Measurements from ENCODE around the gene SCAMP1. TPM values are rescaled to one million over a fixed set of nuclear protein-coding genes. Genes with fewer than 3 reads are reported as not detected.
"Not testable (repeated sequence)": the region's sequence is repeated elsewhere in the genome, so short reads cannot be mapped to it uniquely, and the experiment has no call there.

The SCAMP1 gene
- total and polyA plus RNA-seq, 2 experiments from 2014 or later: 32.4 to 33.4 TPM

DNA sequence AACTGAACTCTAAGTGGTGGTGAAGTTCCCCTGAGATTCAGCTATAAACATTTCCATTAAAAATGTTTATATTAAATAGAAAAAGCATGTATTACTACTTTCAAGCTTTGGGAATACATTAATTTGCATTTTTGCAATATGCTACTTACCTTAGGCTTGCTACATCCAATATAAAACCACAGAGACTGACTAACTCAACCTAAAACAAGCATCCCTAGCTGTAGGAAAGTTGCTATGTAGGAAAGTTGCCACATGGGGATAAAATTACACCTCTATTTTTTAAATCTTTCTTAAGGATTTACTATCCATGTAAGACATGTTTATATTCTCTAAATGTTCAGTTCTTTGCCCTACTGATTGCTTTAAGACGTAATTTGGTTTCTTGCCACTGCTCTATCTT is 12.8 kb downstream of the SCAMP1 start:
- H3K36me3 ChIP-seq: no peaks in the 10 kb centered on the region
- H3K4me1 ChIP-seq (ENCODE audit: low read depth): peaks cover 18% of the 10 kb centered on the region
- H3K4me3 ChIP-seq: no peak overlapping the region
- no peak overlapping the region for H3K27ac ChIP-seq
- no peak for DNase-seq (ENCODE audit: low read depth in 1 of 2, low spot score in 1 of 2)
- no peaks in the 10 kb centered on the region for H3K27me3 ChIP-seq
- TF ChIP-seq, protein P1, sequence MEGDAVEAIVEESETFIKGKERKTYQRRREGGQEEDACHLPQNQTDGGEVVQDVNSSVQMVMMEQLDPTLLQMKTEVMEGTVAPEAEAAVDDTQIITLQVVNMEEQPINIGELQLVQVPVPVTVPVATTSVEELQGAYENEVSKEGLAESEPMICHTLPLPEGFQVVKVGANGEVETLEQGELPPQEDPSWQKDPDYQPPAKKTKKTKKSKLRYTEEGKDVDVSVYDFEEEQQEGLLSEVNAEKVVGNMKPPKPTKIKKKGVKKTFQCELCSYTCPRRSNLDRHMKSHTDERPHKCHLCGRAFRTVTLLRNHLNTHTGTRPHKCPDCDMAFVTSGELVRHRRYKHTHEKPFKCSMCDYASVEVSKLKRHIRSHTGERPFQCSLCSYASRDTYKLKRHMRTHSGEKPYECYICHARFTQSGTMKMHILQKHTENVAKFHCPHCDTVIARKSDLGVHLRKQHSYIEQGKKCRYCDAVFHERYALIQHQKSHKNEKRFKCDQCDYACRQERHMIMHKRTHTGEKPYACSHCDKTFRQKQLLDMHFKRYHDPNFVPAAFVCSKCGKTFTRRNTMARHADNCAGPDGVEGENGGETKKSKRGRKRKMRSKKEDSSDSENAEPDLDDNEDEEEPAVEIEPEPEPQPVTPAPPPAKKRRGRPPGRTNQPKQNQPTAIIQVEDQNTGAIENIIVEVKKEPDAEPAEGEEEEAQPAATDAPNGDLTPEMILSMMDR (IDR thresholded peaks at IDR 0.05; ENCODE audit: low read depth, low read length): no peak
- H3K9me3 ChIP-seq (ENCODE audit: low read depth): no peaks in the 10 kb centered on the region

DNA sequence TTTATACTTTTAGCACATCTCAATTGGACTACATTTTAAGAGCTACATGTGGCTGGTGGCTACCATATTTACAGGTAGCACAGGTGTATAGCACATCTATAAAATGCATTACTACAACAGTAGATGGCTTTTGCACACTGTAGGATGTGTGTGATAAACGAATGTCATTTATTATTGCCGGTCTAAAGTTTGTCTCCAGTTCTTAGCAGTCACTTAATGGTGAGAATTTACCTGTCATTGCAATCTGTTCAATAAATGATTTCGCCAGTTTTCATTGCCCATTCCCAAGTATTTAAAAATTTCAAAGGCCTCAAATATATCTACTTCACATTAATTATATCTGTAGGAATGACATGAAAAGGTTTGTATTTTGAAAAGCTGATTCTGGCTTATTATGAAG is 15.9 kb downstream of the SCAMP1 start:
- Histone ChIP-seq H3K27me3 (no peaks in the 10 kb centered on the region), H3K9me3 (ENCODE audit: low read depth) (no peaks in the 10 kb centered on the region), H3K4me3 (no peak overlapping the region), H3K36me3 (no peaks in the 10 kb centered on the region), H3K27ac (no peak overlapping the region), H3K4me1 (ENCODE audit: low read depth) (peaks cover 15% of the 10 kb centered on the region)
- no peak for DNase-seq (ENCODE audit: low read depth in 1 of 2, low spot score in 1 of 2)
- TF ChIP-seq, protein P1 (IDR thresholded peaks at IDR 0.05; ENCODE audit: low read depth, low read length): no peak

DNA sequence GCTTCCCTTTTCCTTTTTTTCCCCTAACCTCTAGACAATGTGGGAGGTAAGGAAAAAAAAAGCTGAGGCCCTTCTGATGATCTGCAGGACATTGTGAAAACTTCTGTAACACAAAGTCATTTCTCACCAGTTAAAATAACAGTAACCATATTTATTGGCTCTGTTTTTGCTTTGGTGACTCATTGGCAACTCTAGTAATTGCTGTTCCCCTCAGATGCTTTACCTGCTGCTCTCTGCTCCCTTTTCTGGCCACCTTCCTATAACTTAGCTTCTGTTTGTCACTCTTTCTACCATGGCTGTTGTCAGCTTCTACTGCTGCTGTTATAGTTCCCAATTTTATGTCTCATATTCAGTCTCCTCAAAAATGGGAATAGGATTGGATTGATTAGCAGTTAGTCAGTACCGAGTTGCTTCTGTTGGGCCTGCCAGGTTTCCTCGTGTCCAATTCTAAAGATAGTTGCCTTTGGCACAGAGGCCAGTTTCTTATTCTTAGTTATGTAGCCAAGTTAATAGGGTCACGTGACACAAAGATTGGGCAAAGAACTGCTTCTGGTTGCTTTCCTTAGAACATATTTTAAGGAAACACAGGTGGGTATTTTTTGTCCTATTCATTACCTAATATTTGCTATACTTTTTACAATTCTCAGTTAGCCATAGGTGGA is 16.8 kb downstream of the SCAMP1 start:
- peaks cover 15% of the 10 kb centered on the region for H3K4me1 ChIP-seq (ENCODE audit: low read depth)
- peak in 1 of 2 donors; percentile 36 for DNase-seq (ENCODE audit: low read depth in 1 of 2, low spot score in 1 of 2)
- no peaks in the 10 kb centered on the region for H3K27me3 ChIP-seq
- no peaks in the 10 kb centered on the region for H3K9me3 ChIP-seq (ENCODE audit: low read depth)
- TF ChIP-seq, protein P1 (IDR thresholded peaks at IDR 0.05; ENCODE audit: low read depth, low read length): no peak
- H3K4me3 ChIP-seq: no peak overlapping the region
- H3K27ac ChIP-seq: no peak overlapping the region
- no peaks in the 10 kb centered on the region for H3K36me3 ChIP-seq

DNA sequence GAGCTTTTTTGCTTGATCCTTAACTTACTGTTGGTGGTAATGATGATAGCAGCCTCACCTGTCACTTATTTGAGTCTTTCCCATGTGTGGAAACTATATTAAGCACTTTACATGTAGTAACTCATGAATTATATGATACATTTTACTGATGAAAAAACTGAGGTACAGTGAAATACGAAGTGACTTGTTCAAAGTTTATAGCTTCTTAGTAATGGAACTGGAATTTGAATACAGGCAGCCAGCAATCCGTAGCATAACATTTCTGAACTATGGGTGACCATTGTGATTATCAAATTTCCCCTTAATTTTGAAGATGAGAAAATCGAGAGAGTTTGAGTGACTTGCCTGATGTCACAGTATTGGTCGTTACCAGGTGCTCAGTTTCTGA is 17.3 kb downstream of the SCAMP1 start:
- H3K36me3 ChIP-seq: no peaks in the 10 kb centered on the region
- H3K9me3 ChIP-seq (ENCODE audit: low read depth): no peaks in the 10 kb centered on the region
- peaks cover 14% of the 10 kb centered on the region for H3K4me1 ChIP-seq (ENCODE audit: low read depth)
- no peaks in the 10 kb centered on the region for H3K27me3 ChIP-seq
- TF ChIP-seq, protein P1 (IDR thresholded peaks at IDR 0.05; ENCODE audit: low read depth, low read length): no peak
- no peak overlapping the region for H3K27ac ChIP-seq
- H3K4me3 ChIP-seq: no peak overlapping the region
- DNase-seq (ENCODE audit: low read depth in 1 of 2, low spot score in 1 of 2): no peak

DNA sequence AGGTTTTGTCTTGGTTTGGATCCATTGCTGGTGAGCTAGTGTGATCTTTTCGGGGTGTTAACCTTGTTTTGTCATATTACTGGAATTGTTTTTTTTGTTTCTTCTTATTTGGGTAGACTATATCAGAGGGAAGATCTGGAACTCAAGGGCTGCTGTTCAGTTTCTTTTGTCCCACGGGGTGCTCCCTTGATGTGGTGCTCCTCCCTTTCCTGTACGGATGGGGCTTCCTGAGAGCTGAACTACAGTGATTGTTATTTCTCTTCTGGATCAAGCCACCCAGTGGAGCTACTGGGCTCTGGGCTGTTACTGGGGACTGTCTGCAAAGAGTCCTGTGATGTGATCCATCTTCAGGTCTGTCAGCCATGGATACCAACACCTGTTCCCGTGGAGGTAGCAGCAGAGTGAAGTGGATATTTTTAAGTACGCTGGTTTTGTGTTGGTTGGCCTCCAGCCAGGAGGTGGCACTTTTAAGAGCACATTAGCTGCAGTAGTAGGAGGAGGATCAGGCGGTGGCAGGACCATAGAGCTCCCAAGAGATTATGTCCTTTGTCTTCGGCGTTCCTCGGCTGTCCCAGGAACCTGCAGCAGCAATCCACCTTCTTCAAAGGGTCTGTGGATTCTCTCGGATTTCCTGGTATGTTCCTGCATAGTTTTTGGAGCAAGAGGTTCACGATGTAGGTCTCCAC is 27.2 kb downstream of the SCAMP1 start:
- no peaks in the 10 kb centered on the region for H3K4me1 ChIP-seq (ENCODE audit: low read depth)
- no peak for DNase-seq (ENCODE audit: low read depth in 1 of 2, low spot score in 1 of 2)
- TF ChIP-seq, protein P1 (IDR thresholded peaks at IDR 0.05; ENCODE audit: low read depth, low read length): no peak
- no peaks in the 10 kb centered on the region for H3K9me3 ChIP-seq (ENCODE audit: low read depth)
- no peaks in the 10 kb centered on the region for H3K27me3 ChIP-seq
- no peak overlapping the region for H3K4me3 ChIP-seq
- no peak overlapping the region for H3K27ac ChIP-seq
- no peaks in the 10 kb centered on the region for H3K36me3 ChIP-seq

DNA sequence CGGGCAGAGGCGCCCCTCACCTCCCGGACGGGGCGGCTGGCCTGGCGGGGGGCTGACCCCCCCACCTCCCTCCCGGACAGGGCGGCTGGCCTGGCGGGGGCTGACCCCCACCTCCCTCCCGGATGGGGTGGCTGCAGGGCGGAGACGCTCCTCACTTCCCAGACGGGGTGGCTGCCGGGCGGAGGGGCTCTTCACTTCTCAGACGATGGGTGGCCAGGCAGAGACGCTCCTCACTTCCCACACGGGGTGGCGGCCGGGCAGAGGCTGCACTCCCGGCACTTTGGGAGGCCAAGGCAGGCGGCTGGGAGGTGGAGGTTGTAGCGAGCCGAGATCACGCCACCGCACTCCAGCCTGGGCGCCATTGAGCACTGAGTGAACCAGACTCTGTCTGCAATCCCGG is 30.9 kb downstream of the SCAMP1 start:
- H3K4me3 ChIP-seq; H3K9me3 ChIP-seq (ENCODE audit: low read depth); DNase-seq (ENCODE audit: low read depth in 1 of 2, low spot score in 1 of 2); H3K36me3 ChIP-seq; H3K27ac ChIP-seq; H3K27me3 ChIP-seq; H3K4me1 ChIP-seq (ENCODE audit: low read depth): not testable (repeated sequence)

Data from cardiac muscle cell (in vitro differentiated cells and primary cell).